Activated CD4-positive, alpha-beta memory T cell treated with anti-CD3 and anti-CD28 coated beads for 36 hours (primary cell): ENCODE data around the gene IL2RA. TPM values are rescaled to one million over a fixed set of nuclear protein-coding genes. Genes with fewer than 3 reads are reported as not detected.
"Not testable (repeated sequence)": the region's sequence is repeated elsewhere in the genome, so short reads cannot be mapped to it uniquely, and the experiment has no call there.

ENCODE experiments used
- CTCF ChIA-PET: fragments of 350-600 bp; sonication (Branson Sonifier 250); formaldehyde crosslinking; loops from one replicate; lab custom pipeline; 2021; ENCODE audit warnings: antibody characterized with exemption, inconsistent platforms; lab: Charles Lee
- POLR2A ChIA-PET: fragments of 350-600 bp; sonication (Branson Sonifier 250); formaldehyde crosslinking; loops from one replicate; lab custom pipeline; 2021; ENCODE audit warnings: antibody characterized with exemption; lab: Charles Lee
- DNase-seq: peaks from one replicate; pipeline ENCODE4 v3.0.0-alpha.2; 2020
- H3K27ac Mint-ChIP-seq: one replicate; pipeline ENCODE4 v1.8.0; 2021; ENCODE audit warnings: mixed read lengths
- H3K27me3 Mint-ChIP-seq: one replicate; pipeline ENCODE4 v1.8.0; 2021; ENCODE audit warnings: mixed read lengths
- H3K36me3 Mint-ChIP-seq: one replicate; pipeline ENCODE4 v1.8.0; 2021; ENCODE audit warnings: mixed read lengths
- H3K4me1 Mint-ChIP-seq: one replicate; pipeline ENCODE4 v1.8.0; 2021; ENCODE audit warnings: low read depth, mixed read lengths
- H3K4me3 Mint-ChIP-seq: one replicate; pipeline ENCODE4 v1.8.0; 2021; ENCODE audit warnings: mild to moderate bottlenecking, mixed read lengths
- H3K9me3 Mint-ChIP-seq: one replicate; pipeline ENCODE4 v1.8.0; 2021; ENCODE audit warnings: mixed read lengths
- intact Hi-C: fragments of 100-400 bp; cut with micrococcal nuclease; formaldehyde crosslinking; loops from one replicate; pipeline ENCODE4 v1.15.1; 2023
- total RNA-seq, 2 experiments: library from RNA; stranded (reverse); gene quantifications; one replicate each; pipeline ENCODE4 v1.2.3, GENCODE V29; 2021

IL2RA gene
- total RNA-seq, 2 experiments from 2014 or later = 961 to 988 TPM

GRCh38 chr10:6049031-6049400, 13.2 kb downstream of the IL2RA start:
- CTCF ChIA-PET = interaction anchor here (1.1 to 13.1 kb wide), 4 partner anchors 14 to 41 kb away, joined by 3 to 167 read pairs (median 8); no protein-coding TSS in a partner anchor
- POLR2A ChIA-PET = interaction anchor here (0.6 to 16.2 kb wide), 8 partner anchors 9 to 77 kb away, joined by 3 to 343 read pairs (median 6); no protein-coding TSS in a partner anchor
- DNase-seq = peak; percentile 7
- H3K27ac Mint-ChIP-seq = peak overlapping the region; percentile 98
- H3K9me3 Mint-ChIP-seq = no peaks in the 10 kb centered on the region
- peak overlapping the region; percentile 83 for H3K4me3 Mint-ChIP-seq
- intact Hi-C loops = no loop called here
- peaks cover 91% of the 10 kb centered on the region for H3K36me3 Mint-ChIP-seq
- no peaks in the 10 kb centered on the region for H3K27me3 Mint-ChIP-seq
- H3K4me1 Mint-ChIP-seq = peaks cover 91% of the 10 kb centered on the region

- H3K4me3 Mint-ChIP-seq = peak overlapping the region; percentile 83
- peaks cover 91% of the 10 kb centered on the region for H3K4me1 Mint-ChIP-seq
- intact Hi-C loops = no loop called here
- ChIA-PET POLR2A (interaction anchor here (0.6 to 16.2 kb wide), 7 partner anchors 10 to 77 kb away, joined by 3 to 343 read pairs (median 4); no protein-coding TSS in a partner anchor), CTCF (interaction anchor here (1.1 to 13.1 kb wide), 3 partner anchors 14 to 37 kb away, joined by 3 to 167 read pairs (median 6); no protein-coding TSS in a partner anchor)
- H3K27me3 Mint-ChIP-seq = no peaks in the 10 kb centered on the region
- DNase-seq = peak; percentile 8
- H3K36me3 Mint-ChIP-seq = peaks cover 91% of the 10 kb centered on the region
- H3K27ac Mint-ChIP-seq = peak overlapping the region; percentile 98
- no peaks in the 10 kb centered on the region for H3K9me3 Mint-ChIP-seq
Observed at GRCh38 chr10:6048281-6049030, 13.7 kb downstream of the IL2RA start.

DNA sequence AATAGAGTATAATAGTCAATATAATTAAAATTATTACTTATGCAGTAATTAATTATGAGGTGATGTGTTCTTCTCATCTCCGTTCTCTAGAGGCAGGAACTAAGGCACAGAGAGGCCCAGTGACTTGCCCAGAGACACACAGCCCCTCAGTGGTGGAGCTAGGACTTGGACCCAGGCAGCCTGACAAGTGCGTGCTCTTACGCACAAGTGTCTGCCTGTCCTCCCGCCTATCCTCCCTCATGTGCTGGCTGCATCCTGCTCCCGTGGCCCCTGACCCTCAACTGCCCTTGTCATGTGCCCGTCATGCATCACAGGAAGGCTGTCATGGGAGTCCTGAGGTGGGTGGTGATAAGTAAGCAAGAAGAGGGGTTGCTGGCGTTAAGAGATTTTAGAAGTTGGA, 14.3 kb downstream of the IL2RA start:
- Mint-ChIP-seq H3K36me3 (peaks cover 91% of the 10 kb centered on the region), H3K9me3 (no peaks in the 10 kb centered on the region), H3K4me1 (peaks cover 92% of the 10 kb centered on the region), H3K4me3 (peak overlapping the region; percentile 55), H3K27ac (peak overlapping the region; percentile 98), H3K27me3 (no peaks in the 10 kb centered on the region)
- CTCF ChIA-PET = interaction anchor here (1.0 to 13.1 kb wide), 2 partner anchors 10 to 38 kb away, joined by 3 to 167 read pairs; no protein-coding TSS in a partner anchor
- POLR2A ChIA-PET = interaction anchor here (2.3 to 16.2 kb wide), 4 partner anchors 10 to 25 kb away, joined by 9 to 343 read pairs (median 17); no protein-coding TSS in a partner anchor
- DNase-seq = peak; percentile 39
- intact Hi-C loops = no loop called here

DNA sequence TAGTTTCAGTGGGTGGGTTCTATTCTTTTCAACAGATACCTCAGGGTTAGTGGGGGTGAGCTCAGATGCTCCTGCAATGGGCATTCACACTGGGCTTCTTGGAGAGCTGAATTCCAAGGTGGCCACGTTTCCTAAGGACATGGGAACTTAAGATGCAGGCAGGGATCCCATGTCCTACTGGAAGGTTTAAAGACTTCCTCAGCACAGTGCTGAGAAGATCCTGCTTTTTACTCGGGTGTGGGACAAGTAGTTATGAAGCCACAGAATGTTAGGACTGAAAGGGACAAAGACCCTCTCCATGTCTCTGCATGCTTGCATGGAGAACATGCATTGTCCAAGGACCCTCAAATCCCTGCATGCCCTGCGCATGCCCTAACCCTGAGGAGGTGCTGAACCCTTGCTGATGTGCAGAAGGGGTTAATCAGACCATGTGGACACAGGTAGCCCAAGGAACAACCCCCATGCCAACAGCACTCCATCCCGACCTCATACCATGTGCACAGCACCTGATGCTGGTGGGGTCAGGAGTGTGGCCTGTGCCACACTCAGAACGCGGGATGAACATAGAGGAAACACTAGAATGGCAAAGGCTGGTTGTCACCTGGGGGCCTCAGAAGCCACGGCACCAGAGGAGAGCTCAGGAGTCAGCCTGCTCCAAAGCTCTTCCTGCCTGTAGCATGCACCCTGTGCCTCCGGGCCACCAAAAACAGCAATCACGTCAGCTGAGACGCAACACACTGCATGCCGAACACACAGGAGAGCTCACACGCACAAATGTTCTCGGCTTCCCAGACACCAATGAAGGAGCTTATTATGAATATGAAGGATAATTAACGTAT, 15.2 kb downstream of the IL2RA start:
- peak overlapping the region; percentile 94 for H3K27ac Mint-ChIP-seq
- intact Hi-C loops = no loop called here
- ChIA-PET POLR2A (interaction anchor here (0.5 to 16.2 kb wide), 4 partner anchors 9 to 36 kb away, joined by 3 to 343 read pairs (median 16); no protein-coding TSS in a partner anchor), CTCF (interaction anchor here (1.0 to 13.1 kb wide), 2 partner anchors 11 to 39 kb away, joined by 3 to 167 read pairs; no protein-coding TSS in a partner anchor)
- H3K36me3 Mint-ChIP-seq = peaks cover 88% of the 10 kb centered on the region
- H3K4me1 Mint-ChIP-seq = peaks cover 92% of the 10 kb centered on the region
- H3K27me3 Mint-ChIP-seq = no peaks in the 10 kb centered on the region
- H3K4me3 Mint-ChIP-seq = peak overlapping the region; percentile 67
- no peaks in the 10 kb centered on the region for H3K9me3 Mint-ChIP-seq
- DNase-seq = peak; percentile 13

- Mint-ChIP-seq H3K4me1 (peaks cover 94% of the 10 kb centered on the region), H3K4me3 (peak overlapping the region; percentile 67), H3K36me3 (peaks cover 91% of the 10 kb centered on the region), H3K9me3 (no peaks in the 10 kb centered on the region), H3K27ac (peak overlapping the region; percentile 94), H3K27me3 (no peaks in the 10 kb centered on the region)
- ChIA-PET POLR2A (interaction anchor here (0.5 to 16.2 kb wide), 9 partner anchors 7 to 70 kb away, joined by 3 to 343 read pairs (median 5); partner anchors contain the start of gene IL2RA), CTCF (interaction anchor here (0.9 to 13.1 kb wide), 4 partner anchors 12 to 41 kb away, joined by 3 to 167 read pairs (median 10); no protein-coding TSS in a partner anchor)
- DNase-seq = peak; percentile 34
- intact Hi-C loops = loop anchor here (1.0 to 2.0 kb wide), 2 partner anchors 13 to 23 kb away; no protein-coding TSS in a partner anchor
Observed at GRCh38 chr10:6045878-6046772, 16.0 kb downstream of the IL2RA start.

- peaks cover 93% of the 10 kb centered on the region for H3K4me1 Mint-ChIP-seq
- peak overlapping the region; percentile 94 for H3K27ac Mint-ChIP-seq
- H3K4me3 Mint-ChIP-seq = peak overlapping the region; percentile 67
- intact Hi-C loops = loop anchor here (1.0 to 2.0 kb wide), 2 partner anchors 13 to 24 kb away; no protein-coding TSS in a partner anchor
- peaks cover 90% of the 10 kb centered on the region for H3K36me3 Mint-ChIP-seq
- no peaks in the 10 kb centered on the region for H3K27me3 Mint-ChIP-seq
- POLR2A ChIA-PET = interaction anchor here (0.7 to 16.2 kb wide), 9 partner anchors 8 to 69 kb away, joined by 3 to 343 read pairs (median 5); partner anchors contain the start of gene IL2RA
- peak; percentile 67 for DNase-seq
- CTCF ChIA-PET = interaction anchor here (0.9 to 3.6 kb wide), 3 partner anchors 12 to 42 kb away, joined by 3 to 18 read pairs (median 3); no protein-coding TSS in a partner anchor
- H3K9me3 Mint-ChIP-seq = no peaks in the 10 kb centered on the region
Observed at GRCh38 chr10:6045314-6045848, 16.8 kb downstream of the IL2RA start.

DNA sequence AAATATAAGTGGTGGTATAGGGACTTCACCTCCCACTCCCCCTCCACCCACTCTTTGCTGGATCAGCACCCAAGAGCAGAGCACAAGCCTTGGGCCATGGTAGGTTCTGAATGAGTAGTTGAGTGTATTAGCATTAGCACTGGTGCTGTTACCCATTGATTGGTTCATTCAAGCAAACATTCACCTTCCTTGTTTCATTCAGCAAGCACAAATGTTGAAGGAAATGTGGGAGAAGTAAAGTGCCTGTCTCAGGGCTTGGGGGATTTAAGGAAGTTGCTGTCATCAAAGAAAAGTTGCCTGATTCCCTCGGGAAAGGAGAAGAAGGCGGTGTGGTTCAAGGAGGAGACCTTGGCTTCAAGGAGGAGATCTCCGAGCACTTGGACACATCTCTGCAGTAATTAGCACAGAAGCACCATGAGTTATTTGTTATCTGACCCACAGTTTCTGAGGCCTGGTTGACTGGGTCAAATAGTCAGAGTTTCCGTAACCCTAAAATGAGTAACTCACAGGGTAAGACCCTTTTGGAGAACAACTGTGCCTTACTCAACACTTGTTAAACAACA, 17.3 kb downstream of the IL2RA start:
- peaks cover 90% of the 10 kb centered on the region for H3K36me3 Mint-ChIP-seq
- peaks cover 93% of the 10 kb centered on the region for H3K4me1 Mint-ChIP-seq
- POLR2A ChIA-PET = interaction anchor here (0.7 to 16.2 kb wide), 8 partner anchors 9 to 68 kb away, joined by 3 to 343 read pairs (median 5); partner anchors contain the start of gene IL2RA
- H3K27ac Mint-ChIP-seq = peak overlapping the region; percentile 94
- CTCF ChIA-PET = interaction anchor here (0.9 to 3.6 kb wide), 3 partner anchors 11 to 42 kb away, joined by 3 to 18 read pairs (median 3); no protein-coding TSS in a partner anchor
- H3K4me3 Mint-ChIP-seq = peak overlapping the region; percentile 67
- DNase-seq = peak; percentile 22
- H3K27me3 Mint-ChIP-seq = no peaks in the 10 kb centered on the region
- intact Hi-C loops = loop anchor here (1.0 to 2.0 kb wide), 2 partner anchors 14 to 24 kb away; no protein-coding TSS in a partner anchor
- H3K9me3 Mint-ChIP-seq = no peaks in the 10 kb centered on the region

GRCh38 chr10:6044060-6044459, 18.1 kb downstream of the IL2RA start:
- Mint-ChIP-seq H3K27ac (peak overlapping the region; percentile 94), H3K4me3 (peak overlapping the region; percentile 67), H3K27me3 (no peaks in the 10 kb centered on the region), H3K4me1 (peaks cover 93% of the 10 kb centered on the region), H3K9me3 (no peaks in the 10 kb centered on the region), H3K36me3 (peaks cover 90% of the 10 kb centered on the region)
- DNase-seq = peak; percentile 8
- intact Hi-C loops = loop anchor here (2.0 kb wide), 1 partner anchor 15 kb away; no protein-coding TSS in a partner anchor
- CTCF ChIA-PET = interaction anchor here (3.6 kb wide), 1 partner anchor 43 kb away, joined by 18 read pairs; no protein-coding TSS in a partner anchor
- POLR2A ChIA-PET = interaction anchor here (16.2 kb wide), 1 partner anchor 28 kb away, joined by 343 read pairs; no protein-coding TSS in a partner anchor

- intact Hi-C loops, H3K4me3 Mint-ChIP-seq, H3K27me3 Mint-ChIP-seq, H3K9me3 Mint-ChIP-seq: not testable (repeated sequence)
- DNase-seq = peak; percentile 7
- peaks cover 90% of the 10 kb centered on the region for H3K36me3 Mint-ChIP-seq
- H3K4me1 Mint-ChIP-seq = peaks cover 93% of the 10 kb centered on the region
- H3K27ac Mint-ChIP-seq = peak overlapping the region; percentile 75
- ChIA-PET CTCF (interaction anchor here (3.6 kb wide), 1 partner anchor 44 kb away, joined by 18 read pairs; no protein-coding TSS in a partner anchor), POLR2A (interaction anchor here (16.2 kb wide), 1 partner anchor 29 kb away, joined by 343 read pairs; no protein-coding TSS in a partner anchor)
Observed at GRCh38 chr10:6043377-6043776, 18.8 kb downstream of the IL2RA start.
